Ascending aorta (tissue), 2 donors: Measurements from ENCODE around the gene SPAM1. TPM values are rescaled to one million over a fixed set of nuclear protein-coding genes. Genes with fewer than 3 reads are reported as not detected.

Source experiments
- DNase-seq, 2 donors: peaks; one replicate each; pipeline ENCODE4 v3.0.0-alpha.2; 2019; ENCODE audit warnings: low spot score in 2 of 2
- H3K27ac ChIP-seq, 2 donors: fragments of 200-600 bp; sonication (generic); one replicate each; pipeline ENCODE4 v1.5.1; 2016 to 2017; ENCODE audit warnings: mild to moderate bottlenecking in 1 of 2
- H3K27me3 ChIP-seq: fragments of 200-600 bp; sonication (generic); one replicate; pipeline ENCODE4 v1.5.1; 2017
- H3K36me3 ChIP-seq, 2 donors: fragments of 200-600 bp; sonication (generic); one replicate each; pipeline ENCODE4 v1.5.1; 2016
- H3K4me1 ChIP-seq, 2 donors: fragments of 200-600 bp; sonication (generic); one replicate each; pipeline ENCODE4 v1.5.1; 2016 to 2017; ENCODE audit warnings: mild to moderate bottlenecking in 1 of 2
- H3K4me3 ChIP-seq, 2 donors: fragments of 200-600 bp; sonication (generic); one replicate each; pipeline ENCODE4 v1.5.1; 2016 to 2017; ENCODE audit warnings: mild to moderate bottlenecking in 1 of 2
- H3K9me3 ChIP-seq, 2 donors: fragments of 200-600 bp; sonication (generic); one replicate each; pipeline ENCODE4 v1.5.1; 2016
- intact Hi-C: fragments of 100-400 bp; cut with DNase I; formaldehyde crosslinking; loops from one replicate; pipeline ENCODE4 v1.15.1; 2023
- total RNA-seq: library from RNA; depleted of rRNA; stranded (reverse); fragments of >200 nt; gene quantifications from one replicate; pipeline ENCODE4 v1.1.0, GENCODE V29; 2016
- TF ChIP-seq, protein P1 (sequence below), 3 experiments: fragments of 200-600 bp in 2 of 3; fragments of 450-650 bp in 1 of 3; sonication (generic) in 2 of 3; IDR thresholded peaks; one replicate each; pipeline ENCODE4 v1.5.1; 2016 to 2019; ENCODE audit warnings: antibody characterized with exemption in 3 of 3, mild to moderate bottlenecking in 1 of 3, moderate library complexity in 1 of 3

Gene SPAM1
- total RNA-seq, 1 donor from 2014 or later = not detected

DNA sequence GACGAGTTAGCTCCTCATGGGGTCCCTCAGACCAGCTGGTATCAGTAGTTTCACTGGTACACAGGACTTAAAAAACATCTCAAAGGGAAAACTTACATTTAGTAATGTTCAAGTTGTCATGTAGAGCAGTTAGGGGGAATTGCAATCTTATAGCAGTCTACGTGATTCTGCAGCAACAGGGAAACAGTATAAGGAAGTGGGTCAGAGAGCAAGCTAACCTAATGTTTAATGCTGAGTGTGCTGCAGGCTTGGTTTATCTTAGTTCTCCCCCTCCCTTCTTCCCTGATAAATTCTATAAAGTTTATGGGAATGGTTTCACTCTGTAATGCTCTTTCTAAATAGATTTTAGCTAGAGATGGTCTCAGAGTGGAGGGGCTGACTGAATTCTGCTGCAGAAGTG, 11.3 kb downstream of the SPAM1 start:
- H3K27me3 ChIP-seq = no peaks in the 10 kb centered on the region
- H3K4me1 ChIP-seq = no peaks in the 10 kb centered on the region
- no peak overlapping the region for H3K4me3 ChIP-seq
- intact Hi-C loops = no loop called here
- peaks cover 3 to 8% of the 10 kb centered on the region in 2 donors for H3K9me3 ChIP-seq
- H3K27ac ChIP-seq = no peak overlapping the region
- no peaks in the 10 kb centered on the region for H3K36me3 ChIP-seq
- TF ChIP-seq, protein P1, sequence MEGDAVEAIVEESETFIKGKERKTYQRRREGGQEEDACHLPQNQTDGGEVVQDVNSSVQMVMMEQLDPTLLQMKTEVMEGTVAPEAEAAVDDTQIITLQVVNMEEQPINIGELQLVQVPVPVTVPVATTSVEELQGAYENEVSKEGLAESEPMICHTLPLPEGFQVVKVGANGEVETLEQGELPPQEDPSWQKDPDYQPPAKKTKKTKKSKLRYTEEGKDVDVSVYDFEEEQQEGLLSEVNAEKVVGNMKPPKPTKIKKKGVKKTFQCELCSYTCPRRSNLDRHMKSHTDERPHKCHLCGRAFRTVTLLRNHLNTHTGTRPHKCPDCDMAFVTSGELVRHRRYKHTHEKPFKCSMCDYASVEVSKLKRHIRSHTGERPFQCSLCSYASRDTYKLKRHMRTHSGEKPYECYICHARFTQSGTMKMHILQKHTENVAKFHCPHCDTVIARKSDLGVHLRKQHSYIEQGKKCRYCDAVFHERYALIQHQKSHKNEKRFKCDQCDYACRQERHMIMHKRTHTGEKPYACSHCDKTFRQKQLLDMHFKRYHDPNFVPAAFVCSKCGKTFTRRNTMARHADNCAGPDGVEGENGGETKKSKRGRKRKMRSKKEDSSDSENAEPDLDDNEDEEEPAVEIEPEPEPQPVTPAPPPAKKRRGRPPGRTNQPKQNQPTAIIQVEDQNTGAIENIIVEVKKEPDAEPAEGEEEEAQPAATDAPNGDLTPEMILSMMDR (IDR thresholded peaks at IDR 0.05) = no peak
- DNase-seq = no peak

DNA sequence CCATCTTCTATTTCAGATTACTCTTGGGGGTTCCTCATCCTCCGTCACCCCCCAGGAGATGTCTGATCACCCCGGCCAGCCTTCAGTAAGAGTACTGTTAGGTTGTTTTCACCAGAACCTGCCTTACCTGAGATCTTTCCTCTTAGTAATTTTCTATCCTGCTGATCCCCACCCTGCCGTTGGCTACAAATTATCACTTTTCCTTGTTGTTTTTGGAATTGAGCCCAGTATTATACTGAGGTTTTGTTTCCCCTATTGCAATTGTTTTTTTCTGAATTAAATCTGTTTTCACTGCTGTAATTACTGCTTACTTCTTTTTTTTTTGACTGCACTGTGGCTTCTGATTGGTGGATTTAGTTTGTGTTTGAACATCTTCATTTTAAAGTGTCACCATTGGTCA, 14.7 kb downstream of the SPAM1 start:
- Histone ChIP-seq H3K27me3 (no peaks in the 10 kb centered on the region), H3K9me3 (peaks cover 3 to 8% of the 10 kb centered on the region in 2 donors), H3K4me1 (no peaks in the 10 kb centered on the region), H3K36me3 (no peaks in the 10 kb centered on the region), H3K27ac (no peak overlapping the region), H3K4me3 (no peak overlapping the region)
- intact Hi-C loops = no loop called here
- TF ChIP-seq, protein P1 (IDR thresholded peaks at IDR 0.05) = no peak
- DNase-seq = no peak

DNA sequence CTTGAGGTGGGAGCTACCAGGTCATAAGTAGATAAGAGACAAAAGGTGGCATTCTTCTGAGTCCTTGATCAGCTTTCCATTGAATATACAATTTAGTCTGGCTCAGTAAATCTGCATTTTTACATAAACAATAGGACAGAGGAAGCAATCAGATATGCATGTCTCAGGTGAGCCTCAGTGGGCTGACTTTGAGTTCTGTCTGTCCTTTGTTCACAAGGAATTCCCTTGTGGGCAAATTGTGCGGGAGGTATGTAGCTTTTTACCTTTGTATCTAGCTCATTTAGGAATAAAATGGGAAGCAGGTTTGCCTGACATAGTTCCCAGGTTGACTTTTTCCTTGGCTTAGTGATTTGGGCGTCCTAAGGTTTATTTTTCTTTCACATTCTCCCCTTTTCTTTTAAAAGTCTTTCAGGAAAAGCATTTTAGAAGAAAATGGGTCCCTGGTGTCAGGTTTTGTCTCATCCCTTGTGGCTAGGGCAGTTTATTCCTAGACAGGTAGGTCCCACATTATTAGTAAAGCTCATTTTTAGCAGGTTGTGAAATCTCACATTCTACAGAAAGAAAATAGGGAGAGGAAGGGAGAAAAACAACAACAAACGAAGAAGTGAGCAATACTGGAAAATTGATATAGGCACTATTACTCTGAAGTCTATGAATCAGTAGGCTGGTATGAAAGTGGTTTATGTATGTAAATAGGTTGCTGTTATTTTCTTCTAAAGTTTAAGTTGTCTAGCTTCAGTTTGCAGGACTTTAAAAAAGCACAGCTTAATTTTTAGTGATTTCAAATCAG, 16.5 kb downstream of the SPAM1 start:
- H3K4me1 ChIP-seq = no peaks in the 10 kb centered on the region
- H3K4me3 ChIP-seq = no peak overlapping the region
- DNase-seq = no peak
- H3K9me3 ChIP-seq = no peaks in the 10 kb centered on the region
- TF ChIP-seq, protein P1 (IDR thresholded peaks at IDR 0.05) = no peak
- no peaks in the 10 kb centered on the region for H3K27me3 ChIP-seq
- H3K36me3 ChIP-seq = no peaks in the 10 kb centered on the region
- no peak overlapping the region for H3K27ac ChIP-seq
- intact Hi-C loops = no loop called here

DNA sequence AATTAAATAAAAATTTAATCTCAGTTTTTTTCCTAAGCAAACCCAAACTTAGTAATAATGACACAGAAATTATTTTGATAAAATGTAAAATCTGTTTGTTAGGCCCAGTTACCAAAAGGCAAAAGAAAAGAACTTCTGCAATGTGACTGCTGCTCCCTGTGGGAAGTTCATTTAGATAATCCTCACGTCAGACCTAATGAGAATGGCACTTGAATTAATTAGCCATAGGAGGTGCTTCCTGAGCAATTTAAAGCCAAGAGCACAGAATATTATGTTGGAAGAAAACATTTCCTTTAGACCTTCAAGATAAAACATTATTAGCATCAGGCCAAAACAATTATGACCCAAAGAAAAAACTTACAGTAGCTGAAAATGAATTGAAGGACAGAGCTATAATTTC, 19.4 kb downstream of the SPAM1 start:
- no peak for DNase-seq
- intact Hi-C loops = no loop called here
- Histone ChIP-seq H3K27me3 (no peaks in the 10 kb centered on the region), H3K4me3 (no peak overlapping the region), H3K36me3 (no peaks in the 10 kb centered on the region), H3K27ac (no peak overlapping the region), H3K4me1 (no peaks in the 10 kb centered on the region), H3K9me3 (no peaks in the 10 kb centered on the region)
- TF ChIP-seq, protein P1 (IDR thresholded peaks at IDR 0.05) = no peak

DNA sequence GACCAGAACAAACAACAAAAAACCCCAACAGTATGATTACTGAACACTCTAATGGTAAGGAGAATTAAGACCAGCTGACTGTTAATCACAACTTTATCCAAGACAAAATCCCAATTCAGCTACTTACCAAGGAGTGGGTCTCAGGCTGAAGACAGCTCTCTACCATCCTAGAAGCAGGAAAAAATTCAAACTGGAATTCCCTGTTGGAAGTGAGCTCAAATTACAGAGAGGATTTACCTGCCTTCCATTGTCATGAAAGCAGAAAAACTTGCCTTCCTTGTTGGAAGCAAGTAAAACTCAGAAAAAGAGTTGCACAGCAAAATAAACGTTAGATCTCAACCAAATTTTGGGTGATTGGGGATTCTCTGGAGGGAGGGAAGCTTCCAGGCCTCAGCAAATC, 20.9 kb downstream of the SPAM1 start:
- no peak for DNase-seq
- intact Hi-C loops = no loop called here
- no peaks in the 10 kb centered on the region for H3K36me3 ChIP-seq
- H3K9me3 ChIP-seq = no peaks in the 10 kb centered on the region
- no peaks in the 10 kb centered on the region for H3K4me1 ChIP-seq
- H3K4me3 ChIP-seq = no peak overlapping the region
- H3K27me3 ChIP-seq = no peaks in the 10 kb centered on the region
- TF ChIP-seq, protein P1 (IDR thresholded peaks at IDR 0.05) = no peak
- no peak overlapping the region for H3K27ac ChIP-seq
